K562 (cell line): Measurements from ENCODE around the gene MAGI1.

Source experiments
- EZH2 ChIP-seq: IDR thresholded peaks from 2 replicates; pipeline ENCODE4 v1.6.1; 2012; ENCODE audit warnings: low read depth, mild to moderate bottlenecking, inconsistent platforms, low read length, borderline replicate concordance
- FOXA1 ChIP-seq: fragments of 450-650 bp; IDR thresholded peaks from 2 replicates; pipeline ENCODE4 v1.6.1; 2016; ENCODE audit warnings: mild to moderate bottlenecking, borderline replicate concordance
- JUN ChIP-seq, 2 experiments: sonication (generic) in 1 of 2; formaldehyde crosslinking in 1 of 2; IDR thresholded peaks; 2 replicates each; pipeline versions ENCODE4 v1.6.1 to v1.8.0; 2012 to 2022; ENCODE audit warnings: borderline replicate concordance in 2 of 2, mild to moderate bottlenecking in 2 of 2, improper control_type of control experiment in 1 of 2, low read depth in 1 of 2, low read length in 1 of 2, missing genetic modification reagents in 1 of 2
- KLF13 ChIP-seq: fragments of 450-650 bp; IDR thresholded peaks from 2 replicates; pipeline ENCODE4 v1.6.1; 2016; ENCODE audit warnings: missing genetic modification characterization, low read depth, mild to moderate bottlenecking, missing compliant biosample characterization, moderate library complexity, borderline replicate concordance
- NCOA6 ChIP-seq: fragments of 450-650 bp; IDR thresholded peaks from 2 replicates; pipeline ENCODE4 v1.6.1; 2017; ENCODE audit warnings: mild to moderate bottlenecking
- RCOR1 ChIP-seq, 2 experiments: IDR thresholded peaks; 2 replicates each; pipeline ENCODE4 v1.6.1; 2012; ENCODE audit warnings: low read depth in 2 of 2, low read length in 2 of 2, borderline replicate concordance in 1 of 2, improper control_type of control experiment in 1 of 2
- SIX5 ChIP-seq, 2 experiments: IDR thresholded peaks; 2 replicates each; pipeline ENCODE4 v1.6.1; 2011; ENCODE audit warnings: low read length in 2 of 2, borderline replicate concordance in 1 of 2, low read depth in 1 of 2, mild to moderate bottlenecking in 1 of 2, moderate library complexity in 1 of 2; ENCODE audit not compliant: insufficient read depth in 1 of 2
- TAF1 ChIP-seq: IDR thresholded peaks from 2 replicates; pipeline ENCODE4 v1.6.1; 2011; ENCODE audit warnings: mild to moderate bottlenecking, low read length, moderate library complexity; ENCODE audit not compliant: insufficient read depth, control insufficient read depth, severe bottlenecking; ENCODE audit errors: extremely low read depth
- TAF7 ChIP-seq: fragments of 450-650 bp; IDR thresholded peaks from 2 replicates; pipeline ENCODE4 v1.6.1; 2016; ENCODE audit warnings: missing genetic modification characterization, missing compliant biosample characterization

GRCh38 chr3:65879372-65879771, 159.3 kb downstream of the MAGI1 start:
- TF ChIP-seq TAF1, result no peak
- TF ChIP-seq TAF7 (tag), result no peak
- no peak for TF ChIP-seq FOXA1
- no peak for TF ChIP-seq KLF13 (tag)
- no peak for TF ChIP-seq NCOA6
- no peak for TF ChIP-seq SIX5 (IDR thresholded peaks at IDR 0.05; ENCODE audit: borderline replicate concordance in 1 of 2, insufficient read depth in 1 of 2, low read depth in 1 of 2, low read length in 2 of 2)
- TF ChIP-seq JUN (IDR thresholded peaks at IDR 0.05; ENCODE audit: borderline replicate concordance, low read depth, low read length), result no peak
- no peak for TF ChIP-seq JUN (CRISPR knock-in tag; IDR thresholded peaks at IDR 0.05; ENCODE audit: borderline replicate concordance)
- TF ChIP-seq EZH2, result no peak
- TF ChIP-seq RCOR1 (IDR thresholded peaks at IDR 0.05; ENCODE audit: borderline replicate concordance in 1 of 2, low read depth in 2 of 2, low read length in 2 of 2), result no peak
